Testis (tissue), 2 donors: Measurements from ENCODE around the gene KAT6B.

Experiments used
- CTCF ChIP-seq, 3 experiments: fragments of 450-650 bp in 2 of 3; fragments of 200-600 bp in 1 of 3; sonication (generic) in 1 of 3; IDR thresholded peaks; one replicate each; pipeline ENCODE4 v1.5.1; 2016 to 2019; ENCODE audit warnings: antibody characterized with exemption in 3 of 3, mild to moderate bottlenecking in 2 of 3, moderate library complexity in 1 of 3
- POLR2A ChIP-seq: fragments of 450-650 bp; IDR thresholded peaks from one replicate; pipeline ENCODE4 v1.6.1; 2017; ENCODE audit warnings: antibody characterized with exemption, mild to moderate bottlenecking, moderate library complexity

DNA sequence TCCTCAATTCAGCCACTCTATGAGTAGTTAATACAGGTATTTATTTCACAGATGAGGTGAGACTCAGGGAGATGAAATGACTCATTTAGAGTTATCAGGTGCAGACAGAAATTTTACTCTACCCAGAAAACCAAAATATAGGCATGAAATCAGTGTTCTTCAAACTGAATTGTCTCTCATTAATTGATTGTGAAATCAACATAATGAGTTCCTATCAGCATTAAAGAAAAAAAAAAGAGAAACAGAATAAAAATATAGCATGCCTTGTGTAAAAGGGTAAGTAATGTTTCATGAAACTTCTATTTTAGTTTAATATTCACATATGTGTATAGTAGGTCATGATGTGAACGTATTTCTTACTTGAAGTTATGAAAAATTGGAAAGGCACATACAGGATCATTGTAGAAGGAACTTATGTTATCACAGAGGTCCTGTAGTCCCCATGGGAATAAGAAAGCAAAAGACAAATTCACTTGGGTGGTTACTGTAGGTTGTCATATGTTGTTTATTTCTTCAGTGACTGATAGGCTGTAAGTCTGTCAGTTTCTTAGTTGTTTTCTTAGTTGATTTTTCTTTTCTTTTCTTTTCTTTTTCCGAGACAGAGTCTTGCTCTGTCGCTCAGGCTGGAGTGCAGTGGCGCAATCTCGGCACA, 47.5 kb downstream of the KAT6B start:
- TF ChIP-seq POLR2A (no peak), CTCF (IDR thresholded peaks at IDR 0.05) (no peak)
